Measurements from ENCODE around the gene TRAPPC4. TPM values are rescaled to one million over a fixed set of nuclear protein-coding genes. Genes with fewer than 3 reads are reported as not detected.
A peak's percentile ranks its signal among the peaks of the same experiment; 100 is the strongest.
"Not testable (repeated sequence)": the region's sequence is repeated elsewhere in the genome, so short reads cannot be mapped to it uniquely, and the experiment has no call there.

The TRAPPC4 gene
- total RNA-seq, 5 donors from 2014 or later (not counting 1 experiment from before 2014, with no cell fraction given), result 65.0 to 78.5 (median 74.3) TPM

- Mint-ChIP-seq H3K4me1 (peaks cover 43 to 56% (median 54%) of the 10 kb centered on the region in 3 donors), H3K27me3 (no peaks in the 10 kb centered on the region), H3K4me3 (peak overlapping the region; percentile 37 to 99 (median 99)), H3K27ac (peak overlapping the region; percentile 19 to 28), H3K36me3 (peaks cover 31% of the 10 kb centered on the region), H3K9me3 (no peaks in the 10 kb centered on the region)
- ATAC-seq (replicated peaks in 1 of 4) (no peak), DNase-seq (no peak)
- POLR2A ChIA-PET, result interaction anchor here (0.6 to 3.5 kb wide), 5 partner anchors 17 to 232 kb away, joined by 3 to 14 read pairs (median 3); partner anchors contain the start of gene VPS11 (in 1 of the 2)
- H3K36me3 ChIP-seq (ENCODE audit: control insufficient read depth in 2 of 2, extremely low read depth in 1 of 2, insufficient read depth in 1 of 2, low read length in 1 of 2), result peaks cover 0 to 61% of the 10 kb centered on the region in 2 donors
- CTCF ChIA-PET, result interaction anchor here (0.6 to 1.6 kb wide), 5 partner anchors 10 to 257 kb away, joined by 3 to 9 read pairs (median 4); no protein-coding TSS in a partner anchor
- H3K4me3 ChIP-seq (ENCODE audit: control insufficient read depth in 1 of 2, extremely low read depth in 1 of 2, low read length in 1 of 2), result no peak overlapping the region
- 66% methylated on average over 7 of the region's 14 CpGs for WGBS (ENCODE audit: insufficient coverage)
- peak overlapping the region; percentile 96 for H3K27ac ChIP-seq (ENCODE audit: low read length)
- H3K27me3 ChIP-seq (replicated peaks in 1 of 2; ENCODE audit: control insufficient read depth in 2 of 2, extremely low read depth in 1 of 2, insufficient read depth in 2 of 2, low read length in 1 of 2), result no peaks in the 10 kb centered on the region
- H3K4me1 ChIP-seq (ENCODE audit: control insufficient read depth in 1 of 2, extremely low read depth in 1 of 2, insufficient read depth in 2 of 2, low read length in 2 of 2), result peaks cover 15 to 45% of the 10 kb centered on the region in 2 experiments
- no peaks in the 10 kb centered on the region for H3K9me3 ChIP-seq
Measured at GRCh38 chr11:119016216-119017009, 2.2 kb upstream of the TRAPPC4 start.

GRCh38 chr11:119017377-119017776 is 1.2 kb upstream of the TRAPPC4 start:
- H3K27ac Mint-ChIP-seq, result peak overlapping the region; percentile 100
- H3K4me1 Mint-ChIP-seq, result peaks cover 51 to 65% (median 61%) of the 10 kb centered on the region in 3 donors

GRCh38 chr11:119019996-119020395 is 1.4 kb downstream of the TRAPPC4 start:
- Histone ChIP-seq H3K9me3 (no peaks in the 10 kb centered on the region), H3K4me3 (ENCODE audit: control insufficient read depth in 1 of 2, extremely low read depth in 1 of 2, low read length in 1 of 2) (no peak overlapping the region), H3K27me3 (replicated peaks in 1 of 2; ENCODE audit: control insufficient read depth in 2 of 2, extremely low read depth in 1 of 2, insufficient read depth in 2 of 2, low read length in 1 of 2) (no peaks in the 10 kb centered on the region), H3K4me1 (ENCODE audit: control insufficient read depth in 1 of 2, extremely low read depth in 1 of 2, insufficient read depth in 2 of 2, low read length in 2 of 2) (peaks cover 15 to 51% of the 10 kb centered on the region in 2 experiments), H3K27ac (ENCODE audit: low read length) (peak overlapping the region; percentile 96), H3K36me3 (ENCODE audit: control insufficient read depth in 2 of 2, extremely low read depth in 1 of 2, insufficient read depth in 1 of 2, low read length in 1 of 2) (peaks cover under 1 to 66% of the 10 kb centered on the region in 2 donors)
- Mint-ChIP-seq H3K4me1 (peaks cover 61 to 82% (median 68%) of the 10 kb centered on the region in 3 donors), H3K9me3 (no peaks in the 10 kb centered on the region), H3K27me3 (no peaks in the 10 kb centered on the region), H3K27ac (peak overlapping the region; percentile 100), H3K4me3 (peak overlapping the region; percentile 96 to 99 (median 99)), H3K36me3 (peaks cover 34% of the 10 kb centered on the region)
- WGBS (ENCODE audit: insufficient coverage), result 33% methylated on average over 1 of the region's 2 CpGs
- ChIA-PET CTCF (no interaction called here), POLR2A (interaction anchor here in 1 of 2 donors (0.5 to 1.8 kb wide), 3 partner anchors 14 to 23 kb away, joined by 4 to 9 read pairs (median 4); no protein-coding TSS in a partner anchor)
- DNase-seq (no peak), ATAC-seq (replicated peaks in 1 of 4) (no peak)

More at GRCh38 chr11:119017377-119017776, 1.2 kb upstream of the TRAPPC4 start:
- 5% methylated on average over 3 of the region's 10 CpGs for WGBS (ENCODE audit: insufficient coverage)
- Histone ChIP-seq H3K27ac (ENCODE audit: low read length) (peak overlapping the region; percentile 96), H3K36me3 (ENCODE audit: control insufficient read depth in 2 of 2, extremely low read depth in 1 of 2, insufficient read depth in 1 of 2, low read length in 1 of 2) (peaks cover 0 to 62% of the 10 kb centered on the region in 2 donors), H3K4me3 (ENCODE audit: control insufficient read depth in 1 of 2, extremely low read depth in 1 of 2, low read length in 1 of 2) (peak overlapping the region; percentile 95 to 98), H3K4me1 (ENCODE audit: control insufficient read depth in 1 of 2, extremely low read depth in 1 of 2, insufficient read depth in 2 of 2, low read length in 2 of 2) (peaks cover 15 to 45% of the 10 kb centered on the region in 2 experiments)
- H3K27me3 ChIP-seq (replicated peaks in 1 of 2; ENCODE audit: control insufficient read depth in 2 of 2, extremely low read depth in 1 of 2, insufficient read depth in 2 of 2, low read length in 1 of 2); ATAC-seq (replicated peaks in 1 of 4); H3K9me3 ChIP-seq; H3K9me3 Mint-ChIP-seq; H3K27me3 Mint-ChIP-seq: not testable (repeated sequence)
- POLR2A ChIA-PET, result interaction anchor here (0.6 to 3.5 kb wide), 3 partner anchors 14 to 50 kb away, joined by 3 to 14 read pairs (median 5); partner anchors contain the start of gene VPS11 (in 1 of the 2)
- H3K36me3 Mint-ChIP-seq, result peaks cover 34% of the 10 kb centered on the region
- peak in 1 of 35 experiments; percentile 34 for DNase-seq
- H3K4me3 Mint-ChIP-seq, result peak overlapping the region; percentile 96 to 99 (median 99)
- CTCF ChIA-PET, result interaction anchor here (0.6 to 0.9 kb wide), 3 partner anchors 11 to 715 kb away, joined by 3 to 5 read pairs (median 3); partner anchors contain the start of gene HMBS (in 1 of the 2)

GRCh38 chr11:119021631-119022030 is 3.1 kb downstream of the TRAPPC4 start:
- peaks cover 45 to 69% (median 55%) of the 10 kb centered on the region in 3 donors for H3K4me1 Mint-ChIP-seq
- POLR2A ChIA-PET, result interaction anchor here in 1 of 2 donors (0.6 kb wide), 1 partner anchor 264 kb away, joined by 3 read pairs; no protein-coding TSS in a partner anchor
- H3K4me1 ChIP-seq (ENCODE audit: control insufficient read depth in 1 of 2, extremely low read depth in 1 of 2, insufficient read depth in 2 of 2, low read length in 2 of 2), result peaks cover 15 to 41% of the 10 kb centered on the region in 2 experiments

GRCh38 chr11:119023741-119024140 is 5.2 kb downstream of the TRAPPC4 start:
- peaks cover 6 to 40% of the 10 kb centered on the region in 2 experiments for H3K4me1 ChIP-seq (ENCODE audit: control insufficient read depth in 1 of 2, extremely low read depth in 1 of 2, insufficient read depth in 2 of 2, low read length in 2 of 2)
- no peak overlapping the region for H3K4me3 Mint-ChIP-seq
- H3K36me3 ChIP-seq (ENCODE audit: control insufficient read depth in 2 of 2, extremely low read depth in 1 of 2, insufficient read depth in 1 of 2, low read length in 1 of 2), result peaks cover 5 to 61% of the 10 kb centered on the region in 2 donors
- DNase-seq, result no peak
- no peak for ATAC-seq (replicated peaks in 1 of 4)
- H3K9me3 Mint-ChIP-seq, result no peaks in the 10 kb centered on the region
- H3K4me1 Mint-ChIP-seq, result peaks cover 33 to 55% (median 47%) of the 10 kb centered on the region in 3 donors
- no peaks in the 10 kb centered on the region for H3K27me3 Mint-ChIP-seq
- CTCF ChIA-PET, result no interaction called here
- H3K36me3 Mint-ChIP-seq, result peaks cover 32% of the 10 kb centered on the region
- no peak overlapping the region for H3K27ac ChIP-seq (ENCODE audit: low read length)
- no peak overlapping the region for H3K4me3 ChIP-seq (ENCODE audit: control insufficient read depth in 1 of 2, extremely low read depth in 1 of 2, low read length in 1 of 2)
- peak overlapping the region; percentile 6 to 35 for H3K27ac Mint-ChIP-seq
- H3K27me3 ChIP-seq (replicated peaks in 1 of 2; ENCODE audit: control insufficient read depth in 2 of 2, extremely low read depth in 1 of 2, insufficient read depth in 2 of 2, low read length in 1 of 2), result no peaks in the 10 kb centered on the region
- H3K9me3 ChIP-seq, result no peaks in the 10 kb centered on the region
- POLR2A ChIA-PET, result interaction anchor here in 1 of 2 donors (1.2 kb wide), 1 partner anchor 353 kb away, joined by 3 read pairs; no protein-coding TSS in a partner anchor

More at GRCh38 chr11:119021631-119022030, 3.1 kb downstream of the TRAPPC4 start:
- H3K27ac Mint-ChIP-seq, result peak overlapping the region in 1 of 2 donors; percentile 17
- no peak for ATAC-seq (replicated peaks in 1 of 4)
- peaks cover 32% of the 10 kb centered on the region for H3K36me3 Mint-ChIP-seq
- Histone ChIP-seq H3K9me3 (no peaks in the 10 kb centered on the region), H3K36me3 (ENCODE audit: control insufficient read depth in 2 of 2, extremely low read depth in 1 of 2, insufficient read depth in 1 of 2, low read length in 1 of 2) (peaks cover 5 to 65% of the 10 kb centered on the region in 2 donors), H3K4me3 (ENCODE audit: control insufficient read depth in 1 of 2, extremely low read depth in 1 of 2, low read length in 1 of 2) (no peak overlapping the region), H3K27me3 (replicated peaks in 1 of 2; ENCODE audit: control insufficient read depth in 2 of 2, extremely low read depth in 1 of 2, insufficient read depth in 2 of 2, low read length in 1 of 2) (no peaks in the 10 kb centered on the region), H3K27ac (ENCODE audit: low read length) (no peak overlapping the region)
- no peaks in the 10 kb centered on the region for H3K9me3 Mint-ChIP-seq
- H3K27me3 Mint-ChIP-seq, result no peaks in the 10 kb centered on the region
- WGBS (ENCODE audit: insufficient coverage), result 92% methylated on average over 3 of the region's 5 CpGs
- peak overlapping the region in 2 of 3 donors; percentile 34 to 99 for H3K4me3 Mint-ChIP-seq
- CTCF ChIA-PET, result no interaction called here
- DNase-seq, result no peak

- H3K4me3 ChIP-seq (ENCODE audit: control insufficient read depth in 1 of 2, extremely low read depth in 1 of 2, low read length in 1 of 2), result no peak overlapping the region
- H3K4me3 Mint-ChIP-seq, result no peak overlapping the region
- H3K36me3 Mint-ChIP-seq, result peaks cover 32% of the 10 kb centered on the region
- no peak for ATAC-seq (replicated peaks in 1 of 4)
- peak overlapping the region; percentile 65 to 75 for H3K27ac Mint-ChIP-seq
- peaks cover 5 to 61% of the 10 kb centered on the region in 2 donors for H3K36me3 ChIP-seq (ENCODE audit: control insufficient read depth in 2 of 2, extremely low read depth in 1 of 2, insufficient read depth in 1 of 2, low read length in 1 of 2)
- no peak for DNase-seq
- no peaks in the 10 kb centered on the region for H3K27me3 Mint-ChIP-seq
- H3K9me3 Mint-ChIP-seq, result no peaks in the 10 kb centered on the region
- no peaks in the 10 kb centered on the region for H3K27me3 ChIP-seq (replicated peaks in 1 of 2; ENCODE audit: control insufficient read depth in 2 of 2, extremely low read depth in 1 of 2, insufficient read depth in 2 of 2, low read length in 1 of 2)
- ChIA-PET POLR2A (interaction anchor here (0.5 to 1.2 kb wide), 2 partner anchors 27 to 354 kb away, joined by 3 read pairs; partner anchors contain the start of gene CENATAC (in 1 of the 2)), CTCF (no interaction called here)
- H3K9me3 ChIP-seq, result no peaks in the 10 kb centered on the region
- 91% methylated on average over 11 of the region's 15 CpGs for WGBS (ENCODE audit: insufficient coverage)
- peaks cover 37 to 60% (median 53%) of the 10 kb centered on the region in 3 donors for H3K4me1 Mint-ChIP-seq
- H3K4me1 ChIP-seq (ENCODE audit: control insufficient read depth in 1 of 2, extremely low read depth in 1 of 2, insufficient read depth in 2 of 2, low read length in 2 of 2), result peaks cover 6 to 42% of the 10 kb centered on the region in 2 experiments
- H3K27ac ChIP-seq (ENCODE audit: low read length), result no peak overlapping the region
Measured at GRCh38 chr11:119024430-119025098, 6.0 kb downstream of the TRAPPC4 start.
